ENCODE data around the gene ANKS1B.

ANKS1B gene

GRCh38 chr12:99479149-99479548 is 505.6 kb downstream of the ANKS1B start:
- Histone ChIP-seq H3K4me2 (no peak overlapping the region), H3K9ac (no peak overlapping the region)

GRCh38 chr12:99476956-99477355 is 507.8 kb downstream of the ANKS1B start:
- no peak for TF ChIP-seq CTCF (conservative IDR thresholded peaks at IDR 0.05; ENCODE audit: low read depth, low read length)
- H3K27me3 ChIP-seq (ENCODE audit: insufficient read depth, low read depth), result no peaks in the 10 kb centered on the region
- no peaks in the 10 kb centered on the region for H3K79me2 ChIP-seq (ENCODE audit: insufficient read depth, low read depth)
- no peak overlapping the region for H3K9ac ChIP-seq
- H2AFZ ChIP-seq (ENCODE audit: low read depth), result no peak overlapping the region
- H3K4me2 ChIP-seq, result no peak overlapping the region
- H3K27ac ChIP-seq, result no peak overlapping the region
- no peaks in the 10 kb centered on the region for H4K20me1 ChIP-seq (ENCODE audit: insufficient read depth)
- no peak overlapping the region for H3K4me3 ChIP-seq (IDR thresholded peaks at IDR 0.05; ENCODE audit: insufficient read depth, low read depth, low read length)
- no peaks in the 10 kb centered on the region for H3K36me3 ChIP-seq (ENCODE audit: insufficient read depth)
- H3K4me1 ChIP-seq (ENCODE audit: low read depth, poor library complexity, severe bottlenecking), result no peaks in the 10 kb centered on the region

More at GRCh38 chr12:99479149-99479548, 505.6 kb downstream of the ANKS1B start:
- no peak overlapping the region for H3K4me3 ChIP-seq (IDR thresholded peaks at IDR 0.05; ENCODE audit: insufficient read depth, low read depth, low read length)
- no peaks in the 10 kb centered on the region for H3K4me1 ChIP-seq (ENCODE audit: low read depth, poor library complexity, severe bottlenecking)
- no peak overlapping the region for H3K27ac ChIP-seq
- no peaks in the 10 kb centered on the region for H3K36me3 ChIP-seq (ENCODE audit: insufficient read depth)
- no peak overlapping the region for H2AFZ ChIP-seq (ENCODE audit: low read depth)
- no peak for TF ChIP-seq CTCF (conservative IDR thresholded peaks at IDR 0.05; ENCODE audit: low read depth, low read length)
- H3K27me3 ChIP-seq (ENCODE audit: insufficient read depth, low read depth), result no peaks in the 10 kb centered on the region
- no peaks in the 10 kb centered on the region for H3K79me2 ChIP-seq (ENCODE audit: insufficient read depth, low read depth)
- no peaks in the 10 kb centered on the region for H4K20me1 ChIP-seq (ENCODE audit: insufficient read depth)

- Histone ChIP-seq H4K20me1 (ENCODE audit: insufficient read depth) (no peaks in the 10 kb centered on the region), H3K9ac (no peak overlapping the region), H3K4me3 (IDR thresholded peaks at IDR 0.05; ENCODE audit: insufficient read depth, low read depth, low read length) (no peak overlapping the region), H3K27ac (no peak overlapping the region), H3K36me3 (ENCODE audit: insufficient read depth) (no peaks in the 10 kb centered on the region), H2AFZ (ENCODE audit: low read depth) (no peak overlapping the region), H3K4me1 (ENCODE audit: low read depth, poor library complexity, severe bottlenecking) (no peaks in the 10 kb centered on the region), H3K4me2 (no peak overlapping the region), H3K79me2 (ENCODE audit: insufficient read depth, low read depth) (no peaks in the 10 kb centered on the region), H3K27me3 (ENCODE audit: insufficient read depth, low read depth) (no peaks in the 10 kb centered on the region)
- no peak for TF ChIP-seq CTCF (conservative IDR thresholded peaks at IDR 0.05; ENCODE audit: low read depth, low read length)
Observed at GRCh38 chr12:99455350-99456035, 529.2 kb downstream of the ANKS1B start.

GRCh38 chr12:99454539-99455172 is 530.1 kb downstream of the ANKS1B start:
- no peak overlapping the region for H3K9ac ChIP-seq
- no peaks in the 10 kb centered on the region for H4K20me1 ChIP-seq (ENCODE audit: insufficient read depth)
- H3K4me2 ChIP-seq, result no peak overlapping the region
- no peaks in the 10 kb centered on the region for H3K36me3 ChIP-seq (ENCODE audit: insufficient read depth)
- no peaks in the 10 kb centered on the region for H3K27me3 ChIP-seq (ENCODE audit: insufficient read depth, low read depth)
- no peak overlapping the region for H3K4me3 ChIP-seq (IDR thresholded peaks at IDR 0.05; ENCODE audit: insufficient read depth, low read depth, low read length)
- H3K79me2 ChIP-seq (ENCODE audit: insufficient read depth, low read depth), result no peaks in the 10 kb centered on the region
- TF ChIP-seq CTCF (conservative IDR thresholded peaks at IDR 0.05; ENCODE audit: low read depth, low read length), result no peak
- H2AFZ ChIP-seq (ENCODE audit: low read depth), result no peak overlapping the region
- no peak overlapping the region for H3K27ac ChIP-seq
- no peaks in the 10 kb centered on the region for H3K4me1 ChIP-seq (ENCODE audit: low read depth, poor library complexity, severe bottlenecking)
